WI38 (cell line): ENCODE data around the gene JCAD.

Experiments
- H3K4me3 ChIP-seq: 2 replicates; pipeline ENCODE4 v1.5.1; 2011; ENCODE audit warnings: low read depth, mild to moderate bottlenecking, control low read depth, low read length
- TF ChIP-seq, protein P1 (sequence below): IDR thresholded peaks from 2 replicates; pipeline ENCODE4 v1.5.1; 2012; ENCODE audit warnings: low read depth, mild to moderate bottlenecking, control low read depth, low read length

The JCAD gene

DNA sequence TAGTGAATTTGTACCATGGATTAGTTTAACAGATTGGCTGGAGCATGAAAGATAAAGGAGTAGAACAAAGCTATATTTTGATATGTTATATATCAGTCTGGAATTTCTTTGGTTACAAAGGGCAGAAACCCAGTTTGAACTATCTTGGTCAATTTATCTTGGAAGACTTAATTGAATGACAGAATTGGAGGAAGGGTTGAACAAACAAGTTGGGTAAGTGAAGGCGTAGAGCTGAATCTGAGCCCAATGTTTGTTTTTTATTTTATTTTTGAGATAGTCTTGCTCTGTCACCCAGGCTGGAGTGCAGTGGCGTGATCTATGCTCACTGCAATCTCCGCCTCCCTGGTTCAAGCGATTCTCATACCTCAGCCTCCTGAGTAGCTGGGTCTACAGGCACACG is 21.8 kb upstream of the JCAD start:
- no peak overlapping the region for H3K4me3 ChIP-seq
- TF ChIP-seq, protein P1, sequence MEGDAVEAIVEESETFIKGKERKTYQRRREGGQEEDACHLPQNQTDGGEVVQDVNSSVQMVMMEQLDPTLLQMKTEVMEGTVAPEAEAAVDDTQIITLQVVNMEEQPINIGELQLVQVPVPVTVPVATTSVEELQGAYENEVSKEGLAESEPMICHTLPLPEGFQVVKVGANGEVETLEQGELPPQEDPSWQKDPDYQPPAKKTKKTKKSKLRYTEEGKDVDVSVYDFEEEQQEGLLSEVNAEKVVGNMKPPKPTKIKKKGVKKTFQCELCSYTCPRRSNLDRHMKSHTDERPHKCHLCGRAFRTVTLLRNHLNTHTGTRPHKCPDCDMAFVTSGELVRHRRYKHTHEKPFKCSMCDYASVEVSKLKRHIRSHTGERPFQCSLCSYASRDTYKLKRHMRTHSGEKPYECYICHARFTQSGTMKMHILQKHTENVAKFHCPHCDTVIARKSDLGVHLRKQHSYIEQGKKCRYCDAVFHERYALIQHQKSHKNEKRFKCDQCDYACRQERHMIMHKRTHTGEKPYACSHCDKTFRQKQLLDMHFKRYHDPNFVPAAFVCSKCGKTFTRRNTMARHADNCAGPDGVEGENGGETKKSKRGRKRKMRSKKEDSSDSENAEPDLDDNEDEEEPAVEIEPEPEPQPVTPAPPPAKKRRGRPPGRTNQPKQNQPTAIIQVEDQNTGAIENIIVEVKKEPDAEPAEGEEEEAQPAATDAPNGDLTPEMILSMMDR: no peak

GRCh38 chr10:30080161-30080560 is 20.8 kb upstream of the JCAD start:
- no peak overlapping the region for H3K4me3 ChIP-seq
- TF ChIP-seq, protein P1: no peak

- no peak overlapping the region for H3K4me3 ChIP-seq
- TF ChIP-seq, protein P1: no peak
Observed at GRCh38 chr10:30079408-30079807, 20.0 kb upstream of the JCAD start.

DNA sequence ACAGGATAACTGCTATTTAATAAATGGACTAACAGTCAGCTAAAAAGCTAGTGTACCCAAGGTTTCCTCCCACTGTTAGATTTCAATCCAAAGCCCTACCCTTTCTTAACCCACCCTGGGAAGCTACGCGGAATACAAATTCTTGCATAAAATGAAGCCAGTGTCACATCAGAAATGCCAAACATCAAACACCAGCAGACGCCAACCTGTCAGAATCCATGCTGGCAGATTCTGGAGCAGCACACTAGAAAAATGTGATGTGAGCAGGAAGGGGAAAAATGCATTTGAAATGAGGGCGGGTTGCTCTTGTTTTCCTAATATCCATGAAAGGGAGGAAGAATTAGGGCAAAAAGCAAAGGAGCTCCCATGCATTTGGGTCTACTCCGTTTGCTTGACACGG is 16.1 kb upstream of the JCAD start:
- H3K4me3 ChIP-seq: no peak overlapping the region
- TF ChIP-seq, protein P1: no peak

- no peak overlapping the region for H3K4me3 ChIP-seq
- TF ChIP-seq, protein P1: no peak
Observed at GRCh38 chr10:30074933-30075332, 15.5 kb upstream of the JCAD start.

- TF ChIP-seq, protein P1: no peak
- no peak overlapping the region for H3K4me3 ChIP-seq
Observed at GRCh38 chr10:30074090-30074489, 14.7 kb upstream of the JCAD start.

- TF ChIP-seq, protein P1: no peak
- no peak overlapping the region for H3K4me3 ChIP-seq
Observed at GRCh38 chr10:30073767-30074060, 14.3 kb upstream of the JCAD start.
